ENCODE data around the gene LILRA1. TPM values are rescaled to one million over a fixed set of nuclear protein-coding genes. Genes with fewer than 3 reads are reported as not detected.
"Not testable (repeated sequence)": the region's sequence is repeated elsewhere in the genome, so short reads cannot be mapped to it uniquely, and the experiment has no call there.

The LILRA1 gene
- total and polyA plus RNA-seq, 4 experiments from 2014 or later: not detected

DNA sequence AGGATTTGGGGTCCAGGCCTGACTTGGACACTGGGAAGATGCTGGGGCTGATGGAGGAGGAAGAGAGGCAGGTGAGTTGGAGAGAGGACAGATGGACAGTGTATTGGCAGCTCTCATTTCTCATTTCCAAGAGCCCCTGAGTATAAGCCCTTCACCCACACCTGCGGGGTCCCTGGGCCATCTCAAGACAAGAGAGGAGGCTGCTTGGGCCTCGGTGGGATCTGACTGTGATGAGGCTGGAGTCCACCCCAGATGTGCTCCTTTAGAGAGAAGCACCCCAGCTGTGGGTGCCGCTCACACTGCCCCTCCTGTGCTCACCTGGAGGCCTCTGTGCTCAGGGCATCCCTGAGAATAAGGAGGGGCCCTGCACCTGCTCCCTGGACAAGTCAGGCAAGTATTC is 16.1 kb upstream of the LILRA1 start:
- Histone ChIP-seq H3K4me1 (ENCODE audit: insufficient read depth, low read length) (no peaks in the 10 kb centered on the region), H3K27ac (ENCODE audit: low read depth, low read length) (no peak overlapping the region), H3K27me3 (ENCODE audit: insufficient read depth, low read length) (peaks cover 3% of the 10 kb centered on the region), H3K4me3 (ENCODE audit: low read length in 2 of 2) (no peak overlapping the region), H3K36me3 (ENCODE audit: insufficient read depth, low read length) (no peaks in the 10 kb centered on the region), H3K9me3 (ENCODE audit: control insufficient read depth in 1 of 2, low read length in 2 of 2) (no peaks in the 10 kb centered on the region)
- POLR2A ChIA-PET (ENCODE audit: partially characterized antibody): no interaction called here
- Mint-ChIP-seq H3K27ac (peak overlapping the region in 2 of 7 donors; percentile 29 to 49), H3K9me3 (peaks cover 0 to 15% (median 3%) of the 10 kb centered on the region in 8 donors), H3K4me1 (no peaks in the 10 kb centered on the region), H3K27me3 (peaks cover 11 to 20% of the 10 kb centered on the region in 2 donors), H3K4me3 (no peak overlapping the region), H3K36me3 (no peaks in the 10 kb centered on the region)
- intact Hi-C loops (cut with micrococcal nuclease): no loop called here
- CTCF ChIA-PET (ENCODE audit: partially characterized antibody): no interaction called here
- no peak for DNase-seq

DNA sequence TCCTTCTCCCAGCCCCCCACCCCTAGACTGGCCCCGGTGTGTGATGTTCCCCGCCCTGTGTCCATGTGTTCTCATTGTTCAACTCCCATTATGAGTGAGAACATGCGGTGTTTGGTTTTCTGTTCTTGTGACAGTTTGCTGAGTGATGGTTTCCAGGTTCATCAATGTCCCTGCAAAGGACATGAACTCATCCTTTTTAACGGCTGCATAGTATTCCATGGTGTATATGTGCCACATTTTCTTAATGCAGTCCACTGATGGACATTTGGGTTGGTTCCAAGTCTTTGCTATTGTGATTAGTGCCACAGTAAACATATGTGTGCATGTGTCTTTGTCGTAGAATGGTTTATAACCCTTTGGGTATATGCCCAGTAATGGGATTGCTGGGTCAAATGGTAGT is 15.2 kb upstream of the LILRA1 start:
- H3K9me3 ChIP-seq (ENCODE audit: control insufficient read depth in 1 of 2, low read length in 2 of 2); H3K4me3 ChIP-seq (ENCODE audit: low read length in 2 of 2); H3K27ac ChIP-seq (ENCODE audit: low read depth, low read length); H3K27ac Mint-ChIP-seq; H3K27me3 ChIP-seq (ENCODE audit: insufficient read depth, low read length); CTCF ChIA-PET (ENCODE audit: partially characterized antibody); H3K4me3 Mint-ChIP-seq; DNase-seq; H3K36me3 Mint-ChIP-seq; intact Hi-C loops (cut with micrococcal nuclease); H3K4me1 ChIP-seq (ENCODE audit: insufficient read depth, low read length); H3K4me1 Mint-ChIP-seq; POLR2A ChIA-PET (ENCODE audit: partially characterized antibody); H3K36me3 ChIP-seq (ENCODE audit: insufficient read depth, low read length): not testable (repeated sequence)
- peaks cover 0 to 24% (median 8%) of the 10 kb centered on the region in 8 donors for H3K9me3 Mint-ChIP-seq
- H3K27me3 Mint-ChIP-seq: peaks cover 7 to 22% of the 10 kb centered on the region in 2 donors

DNA sequence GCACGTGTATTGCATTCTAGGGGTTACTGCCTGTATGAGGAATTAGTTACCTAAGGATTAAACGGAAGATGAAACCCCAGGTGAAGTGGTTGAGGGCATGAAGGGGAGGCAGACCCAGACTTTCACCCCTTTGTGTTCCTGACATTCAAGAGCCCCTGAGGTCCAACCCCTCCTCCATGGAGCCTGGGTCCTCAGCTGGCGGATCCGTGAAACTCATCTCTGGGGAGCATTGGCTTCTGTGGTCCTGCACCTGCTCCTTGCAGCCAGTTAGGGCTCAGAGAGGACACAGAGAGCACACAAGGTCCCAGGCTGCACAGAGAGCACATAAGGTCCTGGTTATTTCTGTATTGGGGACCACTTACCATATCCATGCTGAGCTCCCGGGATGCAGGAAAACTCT is 7.0 kb upstream of the LILRA1 start:
- DNase-seq: no peak
- Mint-ChIP-seq H3K27me3 (peaks cover 21 to 44% of the 10 kb centered on the region in 2 donors), H3K27ac (no peak overlapping the region), H3K4me1 (no peaks in the 10 kb centered on the region), H3K36me3 (no peaks in the 10 kb centered on the region), H3K4me3 (no peak overlapping the region), H3K9me3 (peaks cover 2 to 44% (median 20%) of the 10 kb centered on the region in 8 donors)
- no peaks in the 10 kb centered on the region for H3K4me1 ChIP-seq (ENCODE audit: insufficient read depth, low read length)
- ChIA-PET CTCF (ENCODE audit: partially characterized antibody) (no interaction called here), POLR2A (ENCODE audit: partially characterized antibody) (no interaction called here)
- H3K36me3 ChIP-seq (ENCODE audit: insufficient read depth, low read length): no peaks in the 10 kb centered on the region
- H3K27ac ChIP-seq (ENCODE audit: low read depth, low read length): no peak overlapping the region
- no peak overlapping the region for H3K4me3 ChIP-seq (ENCODE audit: low read length in 2 of 2)
- H3K9me3 ChIP-seq (ENCODE audit: control insufficient read depth in 1 of 2, low read length in 2 of 2): no peaks in the 10 kb centered on the region
- intact Hi-C loops (cut with micrococcal nuclease): no loop called here
- no peaks in the 10 kb centered on the region for H3K27me3 ChIP-seq (ENCODE audit: insufficient read depth, low read length)

DNA sequence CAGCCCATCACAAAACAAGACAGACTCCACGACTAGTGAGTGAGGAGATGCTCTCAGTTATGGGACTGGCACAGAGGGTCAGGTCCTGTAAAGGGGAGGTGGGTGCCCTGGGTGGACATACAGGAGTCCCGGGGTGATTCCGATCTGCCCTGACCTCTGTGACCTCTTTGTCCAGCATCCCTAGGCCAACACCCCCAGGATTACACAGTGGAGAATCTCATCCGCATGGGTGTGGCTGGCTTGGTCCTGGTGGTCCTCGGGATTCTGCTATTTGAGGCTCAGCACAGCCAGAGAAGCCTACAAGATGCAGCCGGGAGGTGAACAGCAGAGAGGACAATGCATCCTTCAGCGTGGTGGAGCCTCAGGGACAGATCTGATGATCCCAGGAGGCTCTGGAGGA is 6.4 kb upstream of the LILRA1 start:
- intact Hi-C loops (cut with micrococcal nuclease): no loop called here
- no peak for DNase-seq
- POLR2A ChIA-PET (ENCODE audit: partially characterized antibody): no interaction called here
- no peak overlapping the region for H3K27ac Mint-ChIP-seq
- Histone ChIP-seq H3K27me3 (ENCODE audit: insufficient read depth, low read length) (no peaks in the 10 kb centered on the region), H3K9me3 (ENCODE audit: control insufficient read depth in 1 of 2, low read length in 2 of 2) (no peaks in the 10 kb centered on the region), H3K36me3 (ENCODE audit: insufficient read depth, low read length) (no peaks in the 10 kb centered on the region), H3K4me3 (ENCODE audit: low read length in 2 of 2) (no peak overlapping the region), H3K27ac (ENCODE audit: low read depth, low read length) (no peak overlapping the region), H3K4me1 (ENCODE audit: insufficient read depth, low read length) (no peaks in the 10 kb centered on the region)
- H3K27me3 Mint-ChIP-seq: peaks cover 23 to 44% of the 10 kb centered on the region in 2 donors
- H3K9me3 Mint-ChIP-seq: peaks cover 2 to 41% (median 17%) of the 10 kb centered on the region in 8 donors
- H3K4me1 Mint-ChIP-seq: no peaks in the 10 kb centered on the region
- no peaks in the 10 kb centered on the region for H3K36me3 Mint-ChIP-seq
- no peak overlapping the region for H3K4me3 Mint-ChIP-seq
- CTCF ChIA-PET (ENCODE audit: partially characterized antibody): no interaction called here

DNA sequence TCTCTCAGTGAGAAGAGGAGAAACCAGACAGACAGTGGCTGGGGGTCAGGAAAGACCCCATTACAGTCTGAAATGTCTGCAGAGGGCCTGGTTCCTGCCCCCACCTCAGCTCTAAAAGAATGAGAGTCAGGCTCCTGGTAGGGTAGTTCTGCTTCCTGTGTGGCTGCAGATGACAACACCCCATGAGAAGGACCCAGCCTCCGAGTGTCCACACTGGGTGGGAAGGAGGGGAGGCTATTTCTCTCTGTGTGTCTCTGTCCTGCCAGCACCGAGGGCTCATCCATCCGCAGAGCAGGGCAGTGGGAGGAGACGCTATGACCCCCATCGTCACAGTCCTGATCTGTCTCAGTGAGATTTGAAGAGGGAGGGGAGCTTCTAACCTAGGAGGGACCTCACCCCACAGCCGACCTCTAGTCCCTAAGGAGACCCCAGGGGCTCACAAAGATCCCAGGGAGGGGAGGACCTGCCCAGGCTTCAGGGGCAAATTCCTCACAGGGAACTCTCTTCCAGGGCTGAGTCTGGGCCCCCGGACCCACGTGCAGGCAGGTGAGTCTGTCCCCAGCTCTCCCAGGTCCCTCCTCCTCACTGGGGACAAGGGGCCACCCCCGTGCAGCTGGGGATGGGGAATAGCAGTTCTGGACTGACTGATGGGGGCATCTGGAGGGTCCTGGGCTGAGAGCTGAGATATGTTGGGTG is 647 bp downstream of the LILRA1 start:
- POLR2A ChIA-PET (ENCODE audit: partially characterized antibody); H3K4me3 Mint-ChIP-seq; H3K36me3 ChIP-seq (ENCODE audit: insufficient read depth, low read length); H3K27me3 ChIP-seq (ENCODE audit: insufficient read depth, low read length); H3K27ac ChIP-seq (ENCODE audit: low read depth, low read length); H3K27ac Mint-ChIP-seq; intact Hi-C loops (cut with micrococcal nuclease); H3K4me1 ChIP-seq (ENCODE audit: insufficient read depth, low read length); H3K9me3 ChIP-seq (ENCODE audit: control insufficient read depth in 1 of 2, low read length in 2 of 2); DNase-seq; CTCF ChIA-PET (ENCODE audit: partially characterized antibody); H3K36me3 Mint-ChIP-seq; H3K4me3 ChIP-seq (ENCODE audit: low read length in 2 of 2); H3K4me1 Mint-ChIP-seq: not testable (repeated sequence)
- peaks cover 15 to 26% of the 10 kb centered on the region in 2 donors for H3K27me3 Mint-ChIP-seq
- H3K9me3 Mint-ChIP-seq: peaks cover 0 to 24% (median 8%) of the 10 kb centered on the region in 8 donors

DNA sequence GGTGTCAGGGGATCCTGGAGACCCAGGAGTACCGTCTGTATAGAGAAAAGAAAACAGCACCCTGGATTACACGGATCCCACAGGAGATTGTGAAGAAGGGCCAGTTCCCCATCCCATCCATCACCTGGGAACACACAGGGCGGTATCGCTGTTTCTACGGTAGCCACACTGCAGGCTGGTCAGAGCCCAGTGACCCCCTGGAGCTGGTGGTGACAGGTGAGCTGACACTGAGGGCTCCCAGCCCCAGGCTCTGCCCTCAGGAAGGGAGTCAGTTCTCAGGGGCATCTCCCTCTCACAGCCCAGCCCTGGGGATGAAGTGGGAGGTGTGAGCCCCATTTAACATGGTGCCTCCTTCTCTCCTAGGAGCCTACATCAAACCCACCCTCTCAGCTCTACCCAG is 1.3 kb downstream of the LILRA1 start:
- intact Hi-C loops (cut with micrococcal nuclease): no loop called here
- Histone ChIP-seq H3K9me3 (ENCODE audit: control insufficient read depth in 1 of 2, low read length in 2 of 2) (no peaks in the 10 kb centered on the region), H3K4me3 (ENCODE audit: low read length in 2 of 2) (no peak overlapping the region), H3K4me1 (ENCODE audit: insufficient read depth, low read length) (no peaks in the 10 kb centered on the region), H3K27ac (ENCODE audit: low read depth, low read length) (no peak overlapping the region), H3K36me3 (ENCODE audit: insufficient read depth, low read length) (no peaks in the 10 kb centered on the region), H3K27me3 (ENCODE audit: insufficient read depth, low read length) (no peaks in the 10 kb centered on the region)
- no peaks in the 10 kb centered on the region for H3K4me1 Mint-ChIP-seq
- peaks cover 0 to 20% (median 7%) of the 10 kb centered on the region in 8 donors for H3K9me3 Mint-ChIP-seq
- no peaks in the 10 kb centered on the region for H3K36me3 Mint-ChIP-seq
- DNase-seq: no peak
- H3K27ac Mint-ChIP-seq: no peak overlapping the region
- H3K4me3 Mint-ChIP-seq: no peak overlapping the region
- ChIA-PET POLR2A (ENCODE audit: partially characterized antibody) (no interaction called here), CTCF (ENCODE audit: partially characterized antibody) (no interaction called here)
- peaks cover 15 to 24% of the 10 kb centered on the region in 2 donors for H3K27me3 Mint-ChIP-seq

DNA sequence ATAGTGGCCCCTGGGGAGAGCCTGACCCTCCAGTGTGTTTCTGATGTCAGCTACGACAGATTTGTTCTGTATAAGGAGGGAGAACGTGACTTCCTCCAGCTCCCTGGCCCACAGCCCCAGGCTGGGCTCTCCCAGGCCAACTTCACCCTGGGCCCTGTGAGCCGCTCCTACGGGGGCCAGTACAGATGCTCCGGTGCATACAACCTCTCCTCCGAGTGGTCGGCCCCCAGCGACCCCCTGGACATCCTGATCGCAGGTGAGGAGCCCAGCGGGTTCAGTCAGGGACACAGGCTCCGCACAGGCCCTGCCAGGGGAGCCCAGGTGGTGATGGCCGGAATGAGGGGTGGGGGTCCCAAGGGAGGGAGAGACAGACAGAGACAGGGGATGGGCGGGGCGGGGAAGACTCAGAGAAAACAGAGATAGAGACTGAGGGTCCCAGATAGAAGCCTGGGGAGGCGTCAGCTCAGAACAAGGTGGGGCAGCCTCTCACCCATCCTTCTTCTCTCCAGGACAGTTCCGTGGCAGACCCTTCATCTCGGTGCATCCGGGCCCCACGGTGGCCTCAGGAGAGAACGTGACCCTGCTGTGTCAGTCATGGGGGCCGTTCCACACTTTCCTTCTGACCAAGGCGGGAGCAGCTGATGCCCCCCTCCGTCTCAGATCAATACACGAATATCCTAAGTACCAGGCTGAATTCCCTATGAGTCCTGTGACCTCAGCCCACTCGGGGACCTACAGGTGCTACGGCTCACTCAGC is 2.4 kb downstream of the LILRA1 start:
- H3K27ac ChIP-seq (ENCODE audit: low read depth, low read length); H3K4me3 Mint-ChIP-seq; H3K4me1 Mint-ChIP-seq; H3K27me3 ChIP-seq (ENCODE audit: insufficient read depth, low read length); H3K27ac Mint-ChIP-seq; H3K36me3 Mint-ChIP-seq; CTCF ChIA-PET (ENCODE audit: partially characterized antibody); DNase-seq; H3K9me3 ChIP-seq (ENCODE audit: control insufficient read depth in 1 of 2, low read length in 2 of 2); H3K4me3 ChIP-seq (ENCODE audit: low read length in 2 of 2); POLR2A ChIA-PET (ENCODE audit: partially characterized antibody); H3K36me3 ChIP-seq (ENCODE audit: insufficient read depth, low read length); H3K4me1 ChIP-seq (ENCODE audit: insufficient read depth, low read length); intact Hi-C loops (cut with micrococcal nuclease): not testable (repeated sequence)
- Mint-ChIP-seq H3K27me3 (peaks cover 19 to 24% of the 10 kb centered on the region in 2 donors), H3K9me3 (peaks cover 0 to 14% (median 4%) of the 10 kb centered on the region in 8 donors)

Data from CD4-positive, alpha-beta memory T cell (primary cell).